Neural cell (in vitro differentiated cells): ENCODE measurements around the gene TRMT1.

ENCODE experiments used
- CTCF ChIP-seq: fragments of 450-650 bp; IDR thresholded peaks from 2 replicates; pipeline ENCODE4 v1.5.1; 2014; ENCODE audit warnings: antibody characterized with exemption, mild to moderate bottlenecking, moderate library complexity; ENCODE audit not compliant: poor library complexity, severe bottlenecking
- EP300 ChIP-seq: fragments of 450-650 bp; conservative IDR thresholded peaks from 2 replicates; pipeline ENCODE4 v1.6.1; 2014; ENCODE audit warnings: antibody characterized with exemption, mild to moderate bottlenecking, moderate library complexity; ENCODE audit not compliant: poor library complexity, severe bottlenecking
- EZH2 ChIP-seq: fragments of 200-600, 300-800 bp; shearing (Covaris generic), sonication (generic); IDR thresholded peaks from 2 replicates; pipeline ENCODE4 v1.6.1; 2014; ENCODE audit warnings: antibody characterized with exemption, low read length, borderline replicate concordance, mild to moderate bottlenecking; ENCODE audit not compliant: insufficient read depth, poor library complexity, severe bottlenecking
- MXI1 ChIP-seq: fragments of 450-650 bp; conservative IDR thresholded peaks from 2 replicates; pipeline ENCODE4 v1.6.1; 2014; ENCODE audit warnings: antibody characterized with exemption, mild to moderate bottlenecking; ENCODE audit not compliant: poor library complexity, severe bottlenecking
- POLR2AphosphoS5 ChIP-seq: IDR thresholded peaks from 2 replicates; pipeline ENCODE4 v1.6.1; 2012
- RAD21 ChIP-seq: fragments of 450-650 bp; conservative IDR thresholded peaks from 2 replicates; pipeline ENCODE4 v1.6.1; 2014; ENCODE audit warnings: antibody characterized with exemption, mild to moderate bottlenecking, moderate library complexity
- REST ChIP-seq: IDR thresholded peaks from 2 replicates; pipeline ENCODE4 v1.6.1; 2012; ENCODE audit warnings: borderline replicate concordance
- SMC3 ChIP-seq: fragments of 450-650 bp; conservative IDR thresholded peaks from 2 replicates; pipeline ENCODE4 v1.6.1; 2014; ENCODE audit warnings: antibody characterized with exemption, mild to moderate bottlenecking, moderate library complexity; ENCODE audit not compliant: poor library complexity
- TAF1 ChIP-seq: IDR thresholded peaks from 2 replicates; pipeline ENCODE4 v1.6.1; 2012; ENCODE audit warnings: low read depth

GRCh38 chr19:13163609-13164342 is 47.2 kb upstream of the TRMT1 start:
- no peak for TF ChIP-seq CTCF
- TF ChIP-seq TAF1, result no peak
- no peak for TF ChIP-seq MXI1
- no peak for TF ChIP-seq EZH2
- no peak for TF ChIP-seq POLR2AphosphoS5
- no peak for TF ChIP-seq RAD21
- TF ChIP-seq REST, result no peak
- no peak for TF ChIP-seq EP300
- TF ChIP-seq SMC3, result no peak
